Fibroblast of upper back skin (primary cell): Measurements from ENCODE around the gene PHC2.

Source experiments
- DNase-seq: peaks from one replicate; pipeline ENCODE4 v3.0.0-alpha.2; 2013

The PHC2 gene

DNA sequence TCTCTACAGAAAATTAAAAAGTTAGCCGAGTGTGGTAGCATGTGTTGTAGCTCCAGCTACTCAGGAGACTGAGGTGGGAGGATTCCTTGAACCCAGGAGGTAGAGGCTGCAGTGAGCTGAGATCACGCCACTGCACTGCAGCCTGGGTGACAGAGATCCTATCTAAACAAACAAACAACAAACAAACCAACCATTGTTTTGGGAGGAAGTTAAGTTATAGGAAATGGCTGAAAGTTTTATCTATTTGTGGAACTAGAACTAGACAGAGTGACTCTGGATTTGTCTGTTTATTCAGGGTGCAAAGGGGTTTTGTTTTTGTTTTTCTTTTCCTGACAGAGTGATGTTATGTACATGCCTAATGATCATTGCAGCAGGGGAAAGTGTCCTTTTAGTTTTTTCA lies 143.6 kb downstream of the PHC2 start:
- no peak for DNase-seq

DNA sequence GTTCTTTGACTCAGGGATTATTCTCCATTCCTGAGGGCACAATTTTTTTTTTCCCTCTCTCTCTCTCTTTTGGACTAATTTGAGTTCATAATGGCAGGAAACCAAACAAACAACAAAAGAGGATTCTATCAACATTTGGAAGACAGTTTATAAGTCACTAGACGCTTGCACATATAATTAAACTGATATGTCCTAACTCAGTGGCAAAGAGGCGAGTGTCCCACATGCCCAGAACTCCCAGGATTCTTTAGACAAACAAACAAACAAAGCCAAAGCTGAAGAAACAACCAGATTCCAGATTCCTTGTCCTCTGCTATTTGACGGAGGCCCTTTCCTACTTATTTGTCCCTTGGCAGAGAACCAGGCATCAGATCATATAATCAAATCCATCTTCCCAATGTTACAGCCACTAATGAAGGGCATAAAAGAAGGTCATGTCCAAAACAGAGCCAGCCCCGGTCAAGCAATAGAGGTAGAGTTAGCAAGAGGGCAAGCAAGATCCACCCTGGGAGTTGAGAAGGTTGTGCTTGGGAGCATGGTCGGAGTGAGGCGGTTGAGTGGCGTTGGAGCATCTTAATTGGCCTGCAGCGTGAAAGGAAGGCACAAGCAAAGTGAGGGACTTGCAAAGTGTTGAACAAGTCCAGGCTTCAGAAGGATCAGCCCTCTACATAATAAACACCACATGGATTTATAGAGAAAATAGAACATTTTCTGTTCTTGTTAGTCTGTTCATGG lies 144.3 kb downstream of the PHC2 start:
- no peak for DNase-seq

DNA sequence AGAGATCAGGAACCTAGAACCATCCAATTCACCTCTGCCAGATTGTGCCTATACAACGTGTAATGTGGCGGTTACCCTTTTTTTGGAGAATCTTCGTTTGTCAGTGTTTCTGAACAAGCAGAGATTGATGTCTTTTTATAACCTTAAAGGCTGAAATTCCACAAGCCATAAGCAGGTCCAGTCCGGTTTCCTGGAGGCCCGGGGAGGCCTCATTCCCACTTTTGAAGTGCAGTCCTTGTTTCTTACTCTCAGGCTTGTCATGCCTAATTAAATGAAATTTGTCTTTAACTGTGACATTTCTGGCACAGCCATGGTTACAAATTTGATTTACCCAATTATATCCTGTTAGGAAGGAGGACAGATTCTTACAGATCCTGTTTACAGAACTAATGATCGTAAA lies 146.8 kb downstream of the PHC2 start:
- DNase-seq = no peak

DNA sequence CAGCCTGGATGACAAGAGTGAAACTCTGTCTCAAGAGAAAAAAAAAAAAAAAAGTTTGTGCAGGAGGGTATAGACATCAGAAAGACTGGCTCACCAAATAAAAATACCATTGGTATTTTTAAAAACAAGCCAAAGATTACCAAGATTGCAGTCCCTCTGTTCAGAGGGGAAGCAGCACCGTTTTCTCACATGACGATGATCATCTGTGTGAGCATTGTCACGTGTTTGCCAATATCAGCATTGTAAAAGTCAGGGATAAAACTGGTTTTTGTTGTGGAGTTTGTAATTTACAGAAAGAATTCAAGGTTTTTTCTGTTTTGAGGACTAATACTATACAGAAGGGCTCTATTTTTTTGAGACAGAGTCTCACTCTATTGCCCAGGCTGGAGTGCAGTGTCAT lies 148.1 kb downstream of the PHC2 start:
- DNase-seq = no peak

DNA sequence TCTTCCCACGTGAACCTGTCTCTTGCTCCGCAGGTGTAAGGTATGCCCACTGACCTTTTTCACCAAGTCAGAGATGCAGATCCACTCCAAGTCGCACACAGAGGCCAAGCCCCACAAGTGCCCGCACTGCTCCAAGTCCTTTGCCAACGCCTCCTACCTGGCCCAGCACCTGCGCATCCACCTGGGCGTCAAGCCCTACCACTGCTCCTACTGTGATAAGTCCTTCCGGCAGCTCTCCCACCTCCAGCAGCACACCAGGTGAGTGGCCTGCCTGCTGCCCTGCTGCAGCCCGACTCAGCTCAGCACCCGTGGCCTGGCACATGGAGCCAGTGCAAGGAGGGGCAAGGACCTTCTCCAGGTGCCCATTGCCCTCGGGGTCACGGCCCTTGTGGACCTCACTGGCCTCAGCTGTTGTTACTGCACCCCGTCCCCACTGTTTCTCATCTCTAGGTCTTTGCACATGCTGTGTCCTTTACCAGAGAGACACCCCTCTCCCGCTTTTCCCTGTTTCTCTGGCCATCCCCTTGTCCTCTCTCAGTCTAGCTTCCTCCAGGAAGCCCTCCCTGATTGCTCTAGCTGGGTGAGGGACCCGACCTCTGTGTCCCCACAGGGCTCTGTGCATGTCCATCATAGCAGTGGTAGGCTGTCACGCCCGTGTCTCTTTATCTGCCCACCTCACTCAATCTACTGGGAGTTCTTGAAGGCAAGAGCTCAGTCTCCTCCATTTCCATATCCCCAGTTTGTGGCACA lies 149.2 kb downstream of the PHC2 start:
- DNase-seq = no peak

GRCh38 chr1:33280091-33280661 lies 150.7 kb downstream of the PHC2 start:
- no peak for DNase-seq

DNA sequence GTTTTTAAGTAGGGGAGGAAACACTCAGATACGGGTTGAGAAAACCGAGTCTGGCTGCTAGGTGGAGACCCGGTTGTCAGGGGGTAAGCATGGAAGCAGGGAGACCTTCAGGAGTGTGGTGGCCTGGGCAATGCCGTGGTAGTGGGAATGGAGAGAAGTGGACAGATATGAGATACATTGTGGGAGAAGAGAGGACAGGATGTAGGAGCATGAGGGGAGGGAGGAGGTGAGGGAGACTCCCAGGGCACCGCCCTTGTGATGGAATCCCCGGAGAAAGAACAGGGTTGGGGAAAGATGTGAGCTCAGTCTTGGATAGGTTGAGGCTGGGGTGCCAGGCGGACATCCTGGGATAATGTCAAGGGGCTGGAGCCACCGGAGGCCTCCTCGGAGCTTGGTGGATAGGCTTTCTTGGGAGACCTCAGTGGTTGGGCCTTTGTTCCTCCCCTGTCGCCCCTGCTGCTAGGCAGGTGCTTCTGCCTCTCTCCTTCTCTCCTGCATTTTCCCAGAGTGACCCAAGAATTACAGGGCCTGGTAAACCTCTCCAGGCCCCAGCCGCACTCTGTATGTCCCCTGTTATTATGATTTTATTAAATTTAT lies 153.3 kb downstream of the PHC2 start:
- no peak for DNase-seq

- DNase-seq = no peak
Measured at GRCh38 chr1:33276573-33277298, 154.2 kb downstream of the PHC2 start.

DNA sequence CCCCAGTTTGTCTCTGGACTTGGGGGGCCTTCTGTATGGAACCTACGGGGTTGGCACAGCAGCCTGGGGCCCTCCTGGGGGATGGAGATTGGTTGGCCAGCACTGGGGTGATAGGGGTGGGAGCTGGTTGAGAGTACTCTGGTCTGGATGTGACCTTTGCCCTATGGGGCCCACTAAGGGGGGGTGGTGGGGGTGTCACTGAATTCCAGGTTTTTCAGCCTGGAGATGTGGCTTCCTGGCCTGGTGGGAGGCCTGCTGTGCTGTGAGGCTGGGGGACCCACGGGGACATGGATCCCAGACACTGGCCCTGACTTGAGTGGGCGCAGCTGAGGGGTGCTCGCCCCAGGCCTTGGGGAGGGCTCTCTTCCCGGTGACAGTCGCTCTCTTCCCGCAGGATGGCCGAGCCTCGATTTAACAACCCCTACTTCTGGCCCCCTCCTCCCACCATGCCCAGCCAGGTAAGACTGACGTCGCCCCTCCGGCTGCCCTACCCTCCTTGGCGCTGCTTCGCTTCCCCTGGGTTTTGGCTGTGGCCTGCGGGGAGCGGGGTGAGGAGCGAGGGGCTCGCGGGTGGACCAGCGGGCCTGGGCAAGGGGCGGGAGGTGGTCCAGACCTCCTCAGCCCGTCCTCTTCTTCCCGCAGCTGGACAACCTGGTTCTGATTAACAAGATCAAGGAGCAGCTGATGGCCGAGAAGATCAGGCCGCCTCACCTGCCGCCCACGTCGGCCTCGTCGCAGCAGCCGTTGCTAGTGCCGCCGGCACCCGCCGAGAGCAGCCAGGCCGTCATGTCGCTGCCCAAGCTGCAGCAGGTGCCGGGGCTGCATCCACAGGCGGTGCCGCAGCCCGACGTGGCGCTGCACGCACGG lies 155.0 kb downstream of the PHC2 start:
- DNase-seq = no peak

DNA sequence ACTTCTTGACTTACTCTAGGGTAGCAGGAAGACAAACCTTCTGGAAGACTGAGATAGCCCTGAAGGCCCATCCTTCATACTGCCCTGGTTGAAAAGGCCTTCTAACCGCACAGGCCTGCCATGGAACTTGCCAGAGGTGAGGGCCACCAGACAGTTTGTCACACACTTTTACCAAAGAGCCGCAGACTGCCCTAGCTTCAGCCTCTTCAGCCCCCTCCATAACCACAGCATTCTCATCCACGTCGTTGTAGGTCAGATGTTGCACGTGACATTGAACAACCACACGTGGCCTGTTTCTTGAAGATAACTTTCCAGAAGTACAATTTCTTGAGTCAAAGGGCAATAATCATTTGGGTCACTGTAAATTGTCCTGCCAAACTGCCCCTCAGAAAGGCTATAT lies 155.7 kb downstream of the PHC2 start:
- no peak for DNase-seq

GRCh38 chr1:33274446-33274845 lies 156.4 kb downstream of the PHC2 start:
- DNase-seq = no peak

DNA sequence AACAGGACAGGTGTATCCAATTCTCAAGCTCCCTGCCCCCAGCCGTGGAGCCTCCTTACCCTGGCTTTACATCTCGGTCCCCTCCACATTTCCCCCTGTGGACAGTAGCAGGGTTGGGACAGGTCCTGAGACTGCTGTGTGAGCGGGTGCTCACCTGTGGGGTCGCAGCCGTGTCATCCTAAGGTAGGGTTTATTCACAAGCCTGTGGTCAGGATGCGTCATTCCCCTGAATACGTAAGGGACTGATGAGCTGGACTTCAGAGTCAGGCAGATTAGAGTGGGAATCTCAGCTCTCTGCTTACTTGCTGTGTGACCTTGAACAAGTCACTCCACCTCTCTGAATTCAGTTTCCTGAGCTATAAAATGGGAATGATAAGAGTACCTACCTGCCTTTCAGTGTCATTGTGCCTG lies 156.9 kb downstream of the PHC2 start:
- no peak for DNase-seq
